ENCODE measurements around the gene PTPRK. TPM values are rescaled to one million over a fixed set of nuclear protein-coding genes. Genes with fewer than 3 reads are reported as not detected.

The PTPRK gene
- polyA plus RNA-seq, 3 donors: 0.01 TPM; not detected in 2

GRCh38 chr6:128465368-128466343 lies 54.7 kb downstream of the PTPRK start:
- intact Hi-C loops (cut with micrococcal nuclease): no loop called here
- Histone ChIP-seq H3K27me3 (ENCODE audit: control insufficient read depth in 2 of 2, insufficient read depth in 2 of 2, low read length in 2 of 2) (no peaks in the 10 kb centered on the region), H2AFZ (ENCODE audit: insufficient read depth, low read depth, low read length, poor library complexity, severe bottlenecking) (no peak overlapping the region), H3K36me3 (replicated peaks in 1 of 2; ENCODE audit: control insufficient read depth in 1 of 2, insufficient read depth in 2 of 2, low read length in 2 of 2) (no peaks in the 10 kb centered on the region), H3K27ac (ENCODE audit: low read depth in 1 of 2, low read length in 2 of 2) (no peak overlapping the region), H3K79me2 (ENCODE audit: insufficient read depth, low read length) (no peaks in the 10 kb centered on the region), H3K9me3 (replicated peaks in 1 of 2; ENCODE audit: control insufficient read depth in 1 of 2, insufficient read depth in 1 of 2, low read length in 2 of 2) (no peaks in the 10 kb centered on the region), H3K4me3 (replicated peaks in 1 of 3; ENCODE audit: low read depth in 2 of 3, low read length in 3 of 3) (no peak overlapping the region), H4K20me1 (ENCODE audit: insufficient read depth, low read length) (no peaks in the 10 kb centered on the region), H3K4me2 (replicated peaks; ENCODE audit: extremely low read depth, low read length, poor library complexity, severe bottlenecking) (no peak overlapping the region), H3K9ac (ENCODE audit: insufficient read depth, low read length, poor library complexity, severe bottlenecking) (no peak overlapping the region), H3K4me1 (ENCODE audit: control insufficient read depth in 1 of 2, insufficient read depth in 2 of 2, low read length in 2 of 2) (no peaks in the 10 kb centered on the region)
- Mint-ChIP-seq H3K9me3 (peaks cover 0 to 2% (median 0%) of the 10 kb centered on the region in 7 donors), H3K36me3 (no peaks in the 10 kb centered on the region), H3K27ac (no peak overlapping the region), H3K4me3 (no peak overlapping the region), H3K27me3 (ENCODE audit: low read depth in 3 of 3) (no peaks in the 10 kb centered on the region), H3K4me1 (no peaks in the 10 kb centered on the region)
- TF ChIP-seq CTCF (IDR thresholded peaks at IDR 0.05): no peak
- WGBS (ENCODE audit: insufficient coverage): no CpG with 5 or more reads among the region's 2 CpGs
- no peak for DNase-seq

GRCh38 chr6:128464790-128465189 lies 55.6 kb downstream of the PTPRK start:
- H3K4me3 ChIP-seq (replicated peaks in 1 of 3; ENCODE audit: low read depth in 2 of 3, low read length in 3 of 3): no peak overlapping the region
- no peaks in the 10 kb centered on the region for H3K36me3 ChIP-seq (replicated peaks in 1 of 2; ENCODE audit: control insufficient read depth in 1 of 2, insufficient read depth in 2 of 2, low read length in 2 of 2)
- Mint-ChIP-seq H3K4me3 (no peak overlapping the region), H3K4me1 (no peaks in the 10 kb centered on the region), H3K27ac (no peak overlapping the region), H3K27me3 (ENCODE audit: low read depth in 3 of 3) (no peaks in the 10 kb centered on the region), H3K9me3 (peaks cover 0 to 3% (median 0%) of the 10 kb centered on the region in 7 donors), H3K36me3 (no peaks in the 10 kb centered on the region)
- H3K27me3 ChIP-seq (ENCODE audit: control insufficient read depth in 2 of 2, insufficient read depth in 2 of 2, low read length in 2 of 2): no peaks in the 10 kb centered on the region
- no peak overlapping the region for H3K27ac ChIP-seq (ENCODE audit: low read depth in 1 of 2, low read length in 2 of 2)
- intact Hi-C loops (cut with micrococcal nuclease): no loop called here
- no peak for DNase-seq
- no peak overlapping the region for H3K4me2 ChIP-seq (replicated peaks; ENCODE audit: extremely low read depth, low read length, poor library complexity, severe bottlenecking)
- no peak for TF ChIP-seq CTCF (IDR thresholded peaks at IDR 0.05)
- no peaks in the 10 kb centered on the region for H3K79me2 ChIP-seq (ENCODE audit: insufficient read depth, low read length)
- no peaks in the 10 kb centered on the region for H4K20me1 ChIP-seq (ENCODE audit: insufficient read depth, low read length)
- H3K9ac ChIP-seq (ENCODE audit: insufficient read depth, low read length, poor library complexity, severe bottlenecking): no peak overlapping the region
- WGBS (ENCODE audit: insufficient coverage): no CpG with 5 or more reads among the region's 3 CpGs
- H2AFZ ChIP-seq (ENCODE audit: insufficient read depth, low read depth, low read length, poor library complexity, severe bottlenecking): no peak overlapping the region
- H3K9me3 ChIP-seq (replicated peaks in 1 of 2; ENCODE audit: control insufficient read depth in 1 of 2, insufficient read depth in 1 of 2, low read length in 2 of 2): no peaks in the 10 kb centered on the region
- H3K4me1 ChIP-seq (ENCODE audit: control insufficient read depth in 1 of 2, insufficient read depth in 2 of 2, low read length in 2 of 2): no peaks in the 10 kb centered on the region

Measured in CD14-positive monocyte (primary cell).